ENCODE data around the gene CPT1C. TPM values are rescaled to one million over a fixed set of nuclear protein-coding genes. Genes with fewer than 3 reads are reported as not detected.

The CPT1C gene
- total and polyA plus RNA-seq, 2 donors (not counting 3 experiments of a cell fraction or from before 2014, with no cell fraction given): 45.7 to 80.8 TPM

DNA sequence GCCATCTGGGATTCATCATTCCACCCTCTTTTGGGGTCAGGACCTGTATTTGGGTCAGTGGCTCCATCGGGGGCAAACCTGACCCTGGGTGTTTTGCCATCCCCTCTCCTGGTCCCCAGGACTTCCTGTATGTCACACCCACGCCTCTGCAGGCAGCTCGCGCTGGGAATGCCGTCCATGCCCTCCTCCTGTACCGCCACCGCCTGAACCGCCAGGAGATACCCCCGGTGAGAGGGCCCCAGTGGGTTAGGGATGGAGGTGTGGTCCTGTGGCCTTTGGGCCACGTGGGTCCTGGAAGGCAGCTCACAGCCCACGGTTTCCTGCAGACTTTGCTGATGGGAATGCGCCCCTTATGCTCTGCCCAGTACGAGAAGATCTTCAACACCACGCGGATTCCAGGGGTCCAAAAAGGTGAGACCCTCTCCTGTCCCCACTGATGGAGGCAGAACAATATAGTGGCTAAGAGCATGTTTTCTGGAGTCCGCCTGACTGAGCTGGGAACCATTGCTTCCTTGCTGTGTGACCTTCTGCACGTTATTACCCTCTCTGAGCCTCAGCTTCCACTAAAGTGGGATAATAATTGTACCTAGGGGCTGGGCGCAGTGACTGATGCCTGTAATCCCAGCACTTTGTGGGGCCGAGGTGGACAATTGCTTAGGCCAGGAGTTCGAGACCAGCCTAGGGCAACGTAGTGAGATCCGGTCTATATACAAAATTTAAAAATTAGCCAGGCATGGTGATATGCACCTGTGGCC, 14.1 kb downstream of the CPT1C start:
- Histone ChIP-seq H3K79me2 (ENCODE audit: control insufficient read depth, insufficient read depth, low read length) (no peaks in the 10 kb centered on the region), H3K27me3 (ENCODE audit: control insufficient read depth in 2 of 2, insufficient read depth in 2 of 2, low read length in 2 of 2) (no peaks in the 10 kb centered on the region), H3K9me3 (replicated peaks; ENCODE audit: control insufficient read depth, insufficient read depth, low read length) (no peaks in the 10 kb centered on the region), H3K9me1 (replicated peaks; ENCODE audit: control insufficient read depth, extremely low read depth, insufficient read depth, low read length) (no peaks in the 10 kb centered on the region), H3K4me1 (ENCODE audit: control insufficient read depth, extremely low read depth, insufficient read depth, low read length) (no peaks in the 10 kb centered on the region), H3K9ac (replicated peaks; ENCODE audit: extremely low read depth, insufficient read depth, low read length) (no peak overlapping the region), H3K27ac (ENCODE audit: insufficient read depth, low read depth, low read length) (no peak overlapping the region), H2AFZ (ENCODE audit: low read depth, low read length) (no peak overlapping the region), H3K4me2 (ENCODE audit: insufficient read depth, low read length) (no peak overlapping the region), H4K20me1 (replicated peaks; ENCODE audit: control insufficient read depth, extremely low read depth, insufficient read depth, low read length) (no peaks in the 10 kb centered on the region), H3K36me3 (ENCODE audit: control insufficient read depth in 2 of 2, extremely low read depth in 1 of 2, insufficient read depth in 2 of 2, low read length in 2 of 2) (peaks cover 0 to 11% of the 10 kb centered on the region in 2 experiments), H3K4me3 (replicated peaks in 1 of 3; ENCODE audit: insufficient read depth in 1 of 3, low read depth in 1 of 3, low read length in 3 of 3) (no peak overlapping the region)
- DNase-seq (ENCODE audit: low read depth, low spot score) (no peak), FAIRE-seq (no peak)
- ChIA-PET CTCF (interaction anchor here (1.5 kb wide), 1 partner anchor 13 kb away, joined by 6 read pairs; no protein-coding TSS in a partner anchor), POLR2A (no interaction called here)
- intact Hi-C loops (cut with micrococcal nuclease): no loop called here
- dilution Hi-C loops (cut with MboI; ENCODE audit: extremely low pct_ligation_motif_present, low sequenced_read_pairs): no loop called here
- no peak for TF ChIP-seq POLR2A (IDR thresholded peaks at IDR 0.05; ENCODE audit: low read depth, low read length)
- no peak for TF ChIP-seq GATA2 (IDR thresholded peaks at IDR 0.05; ENCODE audit: insufficient read depth, insufficient read length, low read depth, low read length)
- TF ChIP-seq MAX (IDR thresholded peaks at IDR 0.05; ENCODE audit: insufficient read depth, insufficient read length): no peak
- TF ChIP-seq FOS (IDR thresholded peaks at IDR 0.05; ENCODE audit: borderline replicate concordance, insufficient read depth, low read length): no peak
- no peak for TF ChIP-seq CTCF (IDR thresholded peaks at IDR 0.05; ENCODE audit: extremely low read depth in 1 of 2, insufficient read depth in 1 of 2, low read depth in 1 of 2, low read length in 2 of 2)
- no peak for TF ChIP-seq MYC (IDR thresholded peaks at IDR 0.05; ENCODE audit: low read depth, low read length)
- no TSS peak for BruUV-seq (replicated peaks)
